HUES64 (cell line): ENCODE results near the gene HSBP1L1.

ENCODE experiments used
- H3K27ac ChIP-seq: 2 replicates; pipeline ENCODE4 v1.7.0; 2013; ENCODE audit warnings: low read depth, low read length, inconsistent platforms
- H3K27me3 ChIP-seq: 2 replicates; pipeline ENCODE4 v1.6.1; 2013; ENCODE audit warnings: mild to moderate bottlenecking, low read length; ENCODE audit not compliant: insufficient read depth
- H3K36me3 ChIP-seq: 2 replicates; pipeline ENCODE4 v1.6.1; 2013; ENCODE audit warnings: mild to moderate bottlenecking, low read length; ENCODE audit not compliant: insufficient read depth
- H3K4me1 ChIP-seq: 2 replicates; pipeline ENCODE4 v1.6.1; 2013; ENCODE audit warnings: mild to moderate bottlenecking, low read length, moderate library complexity; ENCODE audit not compliant: insufficient read depth
- H3K4me3 ChIP-seq: 2 replicates; pipeline ENCODE4 v1.5.1; 2013; ENCODE audit warnings: mild to moderate bottlenecking, low read length, moderate library complexity
- H3K9ac ChIP-seq: 2 replicates; pipeline ENCODE4 v1.6.1; 2013; ENCODE audit warnings: mild to moderate bottlenecking, low read depth, low read length
- H3K9me3 ChIP-seq: 2 replicates; pipeline ENCODE4 v1.6.1; 2013; ENCODE audit warnings: low read depth, low read length; ENCODE audit not compliant: insufficient read depth
- WGBS: fragments of 150-250, 120-280 bp; methylation state at CpG from one replicate; pipeline ENCODE4 v1.1.7; 2013; ENCODE audit warnings: missing lambda C conversion rate; 5-methylcytosine and 5-hydroxymethylcytosine counted together

The HSBP1L1 gene

GRCh38 chr18:79980585-79980984, 16.1 kb downstream of the HSBP1L1 start:
- H3K4me3 ChIP-seq: no peak overlapping the region

GRCh38 chr18:79982736-79983135, 18.3 kb downstream of the HSBP1L1 start:
- 92% methylated on average over 6 of the region's 6 CpGs for WGBS
- H3K4me1 ChIP-seq: peaks cover 8% of the 10 kb centered on the region; the same call in 1 of the 2 replicates

More at GRCh38 chr18:79980585-79980984, 16.1 kb downstream of the HSBP1L1 start:
- no peaks in the 10 kb centered on the region for H3K27me3 ChIP-seq
- no peak overlapping the region for H3K9ac ChIP-seq
- no peaks in the 10 kb centered on the region for H3K4me1 ChIP-seq
- no peaks in the 10 kb centered on the region for H3K9me3 ChIP-seq
- WGBS: 93% methylated on average over 13 of the region's 13 CpGs
- H3K36me3 ChIP-seq: peaks cover 52% of the 10 kb centered on the region
- no peak overlapping the region for H3K27ac ChIP-seq

GRCh38 chr18:79983253-79983652, 18.8 kb downstream of the HSBP1L1 start:
- Histone ChIP-seq H3K27ac (no peak overlapping the region), H3K27me3 (no peaks in the 10 kb centered on the region), H3K9ac (no peak overlapping the region), H3K9me3 (no peaks in the 10 kb centered on the region), H3K36me3 (peaks cover 49% of the 10 kb centered on the region), H3K4me3 (no peak overlapping the region), H3K4me1 (peaks cover 8% of the 10 kb centered on the region; the same call in 1 of the 2 replicates)
- 93% methylated on average over 3 of the region's 4 CpGs for WGBS

More at GRCh38 chr18:79982736-79983135, 18.3 kb downstream of the HSBP1L1 start:
- no peak overlapping the region; the same call in 1 of the 2 replicates for H3K9ac ChIP-seq
- peaks cover 49% of the 10 kb centered on the region for H3K36me3 ChIP-seq
- H3K27me3 ChIP-seq: no peaks in the 10 kb centered on the region
- no peak overlapping the region for H3K27ac ChIP-seq
- no peaks in the 10 kb centered on the region for H3K9me3 ChIP-seq
- H3K4me3 ChIP-seq: no peak overlapping the region

DNA sequence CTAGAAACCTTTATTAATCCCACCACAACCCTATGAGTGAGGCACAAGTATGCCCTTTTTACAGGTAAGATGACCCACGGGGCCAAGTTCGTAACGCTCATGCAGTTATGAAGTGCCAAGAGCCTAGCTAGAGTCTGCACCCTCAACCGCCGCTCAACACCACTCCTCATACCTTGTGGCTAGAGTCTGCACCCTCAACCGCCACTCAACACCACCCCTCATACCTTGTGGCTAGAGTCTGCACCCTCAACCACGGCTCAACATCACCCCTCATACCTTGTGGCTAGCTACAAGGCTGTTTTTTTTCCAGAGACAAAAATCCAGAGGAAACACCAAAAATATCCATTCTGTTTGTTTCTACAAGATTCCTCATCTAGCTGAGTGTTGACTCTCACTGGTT, 19.4 kb downstream of the HSBP1L1 start:
- H3K36me3 ChIP-seq: peaks cover 49% of the 10 kb centered on the region
- 98% methylated on average over 7 of the region's 7 CpGs for WGBS
- no peaks in the 10 kb centered on the region for H3K27me3 ChIP-seq
- H3K4me3 ChIP-seq: no peak overlapping the region
- H3K9ac ChIP-seq: no peak overlapping the region
- peaks cover 8% of the 10 kb centered on the region; the same call in 1 of the 2 replicates for H3K4me1 ChIP-seq
- no peak overlapping the region for H3K27ac ChIP-seq
- H3K9me3 ChIP-seq: no peaks in the 10 kb centered on the region

GRCh38 chr18:79985172-79985571, 20.7 kb downstream of the HSBP1L1 start:
- WGBS: 93% methylated on average over 12 of the region's 12 CpGs
- peaks cover 39% of the 10 kb centered on the region for H3K36me3 ChIP-seq
- H3K4me3 ChIP-seq: no peak overlapping the region
- H3K9me3 ChIP-seq: no peaks in the 10 kb centered on the region
- H3K4me1 ChIP-seq: peaks cover 8% of the 10 kb centered on the region; the same call in 1 of the 2 replicates
- H3K27ac ChIP-seq: no peak overlapping the region
- H3K9ac ChIP-seq: no peak overlapping the region
- no peaks in the 10 kb centered on the region for H3K27me3 ChIP-seq

GRCh38 chr18:79986726-79987125, 22.3 kb downstream of the HSBP1L1 start:
- no peaks in the 10 kb centered on the region for H3K9me3 ChIP-seq
- peaks cover 8% of the 10 kb centered on the region; the same call in 1 of the 2 replicates for H3K4me1 ChIP-seq
- H3K36me3 ChIP-seq: peaks cover 39% of the 10 kb centered on the region
- H3K27me3 ChIP-seq: no peaks in the 10 kb centered on the region
- no peak overlapping the region for H3K27ac ChIP-seq
- peak overlapping the region; percentile 100 for H3K4me3 ChIP-seq
- 75% methylated on average over 7 of the region's 7 CpGs for WGBS
- H3K9ac ChIP-seq: peak overlapping the region; percentile 95; the same call in 1 of the 2 replicates

- Histone ChIP-seq H3K36me3 (peaks cover 37% of the 10 kb centered on the region), H3K9me3 (no peaks in the 10 kb centered on the region), H3K9ac (peak overlapping the region; percentile 95), H3K4me1 (peaks cover 15% of the 10 kb centered on the region; the same call in 1 of the 2 replicates), H3K4me3 (peak overlapping the region; percentile 100), H3K27me3 (no peaks in the 10 kb centered on the region), H3K27ac (peak overlapping the region; percentile 84; the same call in 1 of the 2 replicates)
- under 1% methylated on average over 5 of the region's 6 CpGs for WGBS
Observed at GRCh38 chr18:79987566-79987965, 23.1 kb downstream of the HSBP1L1 start.

DNA sequence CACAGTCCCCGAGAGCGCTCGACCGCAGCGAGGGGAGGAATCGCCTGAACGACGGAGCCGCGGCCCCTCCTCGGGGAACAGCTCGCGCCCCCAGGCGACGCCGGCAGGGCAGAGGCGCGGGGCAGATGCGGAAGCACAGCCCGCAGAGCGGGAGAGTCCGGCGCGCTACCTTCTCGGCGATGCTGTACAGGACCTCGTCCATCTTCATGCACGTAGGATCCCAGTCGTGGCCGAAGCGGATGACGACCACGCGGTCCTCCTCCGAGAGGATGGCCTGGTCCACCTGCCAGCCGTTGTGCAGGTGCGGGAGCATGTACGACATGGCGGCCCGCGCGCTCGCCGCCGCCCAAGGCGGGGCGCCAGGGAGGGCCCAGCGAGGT, 23.6 kb downstream of the HSBP1L1 start:
- H3K9me3 ChIP-seq: no peaks in the 10 kb centered on the region
- H3K4me1 ChIP-seq: peaks cover 15% of the 10 kb centered on the region; the same call in 1 of the 2 replicates
- no peaks in the 10 kb centered on the region for H3K27me3 ChIP-seq
- H3K27ac ChIP-seq: peak overlapping the region; percentile 84
- WGBS: under 1% methylated on average over 48 of the region's 48 CpGs
- H3K4me3 ChIP-seq: peak overlapping the region; percentile 100
- peaks cover 35% of the 10 kb centered on the region for H3K36me3 ChIP-seq
- peak overlapping the region; percentile 95 for H3K9ac ChIP-seq

DNA sequence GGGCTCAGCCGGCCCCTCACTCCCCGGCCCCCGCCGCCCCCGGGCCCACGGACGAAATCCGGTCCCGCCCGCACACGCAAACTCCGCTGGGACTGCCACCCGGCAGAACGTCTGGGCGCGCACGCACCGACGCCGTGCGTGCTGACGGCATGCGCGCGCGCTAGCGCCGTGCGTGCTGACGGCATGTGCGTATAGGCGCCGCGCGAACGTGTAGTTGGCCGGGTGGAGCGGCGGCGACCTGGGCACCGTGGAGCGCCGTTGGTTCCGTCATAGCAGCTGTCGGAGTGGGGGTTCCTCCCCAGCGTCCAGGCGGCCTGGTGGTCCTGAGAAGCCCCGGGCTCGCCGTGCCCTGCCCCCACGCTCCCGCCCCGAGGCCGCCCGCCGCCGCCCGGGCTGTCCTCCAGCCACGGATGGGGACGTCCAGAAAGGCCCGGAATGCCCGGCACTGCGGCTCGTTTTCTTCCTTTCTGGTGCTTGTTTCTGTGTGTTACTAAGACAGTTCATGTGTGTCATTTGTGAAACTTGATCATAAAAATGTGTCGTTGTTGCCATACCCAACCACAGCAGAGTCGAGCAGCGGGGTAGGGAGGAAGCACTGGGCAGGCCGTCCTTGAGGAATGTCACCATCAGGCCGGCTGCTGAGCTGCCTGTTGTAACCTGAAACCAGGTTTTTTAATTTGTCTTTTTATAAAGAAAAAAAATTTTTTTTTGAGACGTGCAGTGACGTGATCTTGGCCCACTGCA, 24.2 kb downstream of the HSBP1L1 start, which contains the start of gene TXNL4A:
TSS of gene TXNL4A (minus strand) at position 113 of the 744 bp plus-strand sequence. CDS start 171 bp downstream, outside the sequence.
- 1% methylated on average over 71 of the region's 71 CpGs for WGBS
- Histone ChIP-seq H3K4me1 (peaks cover 15% of the 10 kb centered on the region; the same call in 1 of the 2 replicates), H3K27me3 (no peaks in the 10 kb centered on the region), H3K27ac (peak within 1 kb of the TSS; percentile 84), H3K36me3 (peaks cover 34% of the 10 kb centered on the region), H3K4me3 (peak within 1 kb of the TSS; percentile 100), H3K9ac (peak within 1 kb of the TSS; percentile 95), H3K9me3 (no peaks in the 10 kb centered on the region)

DNA sequence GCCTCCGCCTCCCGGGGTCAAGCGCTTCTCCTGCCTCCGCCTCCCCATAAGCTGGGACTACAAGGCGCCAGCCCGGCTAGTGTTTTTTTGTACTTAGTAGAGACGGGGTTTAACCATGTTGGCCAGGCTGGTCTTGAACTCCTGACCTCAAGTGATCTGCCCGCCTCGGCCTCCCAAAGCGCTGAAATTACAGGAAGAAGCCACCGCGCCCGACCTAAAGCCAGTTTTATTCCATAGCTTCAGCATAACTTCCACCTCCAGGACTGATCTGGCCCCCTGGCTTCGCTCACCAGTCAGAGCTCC, 24.7 kb downstream of the HSBP1L1 start:
- peak overlapping the region; percentile 95; the same call in 1 of the 2 replicates for H3K9ac ChIP-seq
- H3K27ac ChIP-seq: no peak overlapping the region; the same call in 1 of the 2 replicates

DNA sequence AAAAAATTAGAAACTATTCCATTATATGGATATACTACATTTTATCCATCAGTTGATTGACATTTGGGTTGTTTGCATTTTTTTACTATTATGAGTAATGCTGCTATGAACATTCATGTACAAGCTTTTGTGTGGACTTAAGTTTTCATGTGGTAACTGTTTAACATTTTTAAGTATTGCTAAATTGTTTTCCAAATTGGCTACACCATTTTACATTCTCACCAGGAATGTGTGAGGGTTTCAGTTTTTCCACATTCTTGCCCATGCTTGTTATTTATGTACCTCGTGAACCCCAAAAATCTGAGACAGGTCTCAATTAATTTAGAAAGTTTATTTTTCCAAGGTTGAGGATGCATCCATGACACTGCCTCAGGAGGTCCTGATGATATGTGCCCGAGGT, 27.1 kb downstream of the HSBP1L1 start:
- WGBS: 86% methylated on average over 2 of the region's 2 CpGs
- H3K27ac ChIP-seq: no peak overlapping the region
- peaks cover 13% of the 10 kb centered on the region; the same call in 1 of the 2 replicates for H3K4me1 ChIP-seq
- no peak overlapping the region for H3K4me3 ChIP-seq
- peaks cover 5% of the 10 kb centered on the region for H3K36me3 ChIP-seq
- no peaks in the 10 kb centered on the region for H3K27me3 ChIP-seq
- no peak overlapping the region for H3K9ac ChIP-seq
- no peaks in the 10 kb centered on the region for H3K9me3 ChIP-seq

More for the DNA sequence above, 24.7 kb downstream of the HSBP1L1 start:
- Histone ChIP-seq H3K36me3 (peaks cover 29% of the 10 kb centered on the region), H3K9me3 (no peaks in the 10 kb centered on the region), H3K4me3 (peak overlapping the region; percentile 100), H3K4me1 (peaks cover 15% of the 10 kb centered on the region; the same call in 1 of the 2 replicates), H3K27me3 (no peaks in the 10 kb centered on the region)
- WGBS: 85% methylated on average over 14 of the region's 14 CpGs
